ENCODE results near the gene GAN. TPM values are rescaled to one million over a fixed set of nuclear protein-coding genes. Genes with fewer than 3 reads are reported as not detected.

Gene GAN
- total RNA-seq, 1 donor from 2014 or later = 14.3 TPM

GRCh38 chr16:81349608-81350305 lies 35.0 kb downstream of the GAN start:
- DNase-seq = no peak
- no peak overlapping the region for H3K27ac Mint-ChIP-seq
- H3K4me3 Mint-ChIP-seq = no peak overlapping the region
- intact Hi-C loops (cut with micrococcal nuclease) = loop anchor here (2.0 to 5.0 kb wide), 3 partner anchors 15 to 87 kb away; no protein-coding TSS in a partner anchor
- no peaks in the 10 kb centered on the region for H3K27me3 Mint-ChIP-seq
- peaks cover 7% of the 10 kb centered on the region for H3K4me1 Mint-ChIP-seq
- peaks cover 17% of the 10 kb centered on the region for H3K9me3 Mint-ChIP-seq
- peaks cover 28% of the 10 kb centered on the region for H3K36me3 Mint-ChIP-seq (ENCODE audit: low read depth)

- Mint-ChIP-seq H3K27me3 (no peaks in the 10 kb centered on the region), H3K4me1 (peaks cover 7% of the 10 kb centered on the region), H3K9me3 (peaks cover 12% of the 10 kb centered on the region), H3K4me3 (no peak overlapping the region), H3K27ac (no peak overlapping the region), H3K36me3 (ENCODE audit: low read depth) (peaks cover 32% of the 10 kb centered on the region)
- DNase-seq = no peak
- intact Hi-C loops (cut with micrococcal nuclease) = loop anchor here (5.0 kb wide), 2 partner anchors 33 to 88 kb away; no protein-coding TSS in a partner anchor
These were observed 35.5 kb downstream of the GAN start for GRCh38 chr16:81350306-81350615.

DNA sequence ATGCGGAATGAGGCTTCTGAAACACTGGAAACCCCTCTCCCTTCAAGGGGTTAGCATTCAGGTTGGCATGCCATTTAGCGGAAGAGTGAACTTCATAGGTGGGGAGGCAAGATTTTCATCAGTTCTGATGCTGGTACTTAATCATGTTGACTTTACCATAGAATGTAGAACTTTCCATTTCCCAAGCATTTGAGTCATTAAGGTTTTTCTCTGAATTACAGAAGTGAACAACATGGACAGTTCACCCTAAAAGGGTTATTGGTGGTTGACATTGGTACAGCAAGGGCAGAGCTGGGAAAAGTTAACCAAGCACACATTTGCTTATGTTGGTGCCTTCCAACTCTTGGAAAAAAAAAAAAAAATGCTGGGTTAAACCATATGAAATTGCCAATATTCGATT lies 39.1 kb downstream of the GAN start:
- no peaks in the 10 kb centered on the region for H3K27me3 Mint-ChIP-seq
- H3K4me3 Mint-ChIP-seq = no peak overlapping the region
- H3K4me1 Mint-ChIP-seq = peaks cover 7% of the 10 kb centered on the region
- peak overlapping the region; percentile 73 for H3K27ac Mint-ChIP-seq
- H3K9me3 Mint-ChIP-seq = no peaks in the 10 kb centered on the region
- DNase-seq = no peak
- peaks cover 26% of the 10 kb centered on the region for H3K36me3 Mint-ChIP-seq (ENCODE audit: low read depth)
- intact Hi-C loops (cut with micrococcal nuclease) = loop anchor here (5.0 kb wide), 2 partner anchors 37 to 92 kb away; no protein-coding TSS in a partner anchor

GRCh38 chr16:81357711-81358260 lies 43.0 kb downstream of the GAN start:
- H3K4me1 Mint-ChIP-seq = peaks cover 4% of the 10 kb centered on the region
- intact Hi-C loops (cut with micrococcal nuclease) = no loop called here
- H3K36me3 Mint-ChIP-seq (ENCODE audit: low read depth) = peaks cover 23% of the 10 kb centered on the region
- no peak overlapping the region for H3K4me3 Mint-ChIP-seq
- H3K27ac Mint-ChIP-seq = no peak overlapping the region
- DNase-seq = no peak
- no peaks in the 10 kb centered on the region for H3K27me3 Mint-ChIP-seq
- no peaks in the 10 kb centered on the region for H3K9me3 Mint-ChIP-seq

GRCh38 chr16:81358860-81359259 lies 44.1 kb downstream of the GAN start:
- Mint-ChIP-seq H3K27me3 (no peaks in the 10 kb centered on the region), H3K4me1 (no peaks in the 10 kb centered on the region), H3K9me3 (no peaks in the 10 kb centered on the region), H3K27ac (no peak overlapping the region), H3K4me3 (no peak overlapping the region), H3K36me3 (ENCODE audit: low read depth) (peaks cover 28% of the 10 kb centered on the region)
- intact Hi-C loops (cut with micrococcal nuclease) = no loop called here
- no peak for DNase-seq

DNA sequence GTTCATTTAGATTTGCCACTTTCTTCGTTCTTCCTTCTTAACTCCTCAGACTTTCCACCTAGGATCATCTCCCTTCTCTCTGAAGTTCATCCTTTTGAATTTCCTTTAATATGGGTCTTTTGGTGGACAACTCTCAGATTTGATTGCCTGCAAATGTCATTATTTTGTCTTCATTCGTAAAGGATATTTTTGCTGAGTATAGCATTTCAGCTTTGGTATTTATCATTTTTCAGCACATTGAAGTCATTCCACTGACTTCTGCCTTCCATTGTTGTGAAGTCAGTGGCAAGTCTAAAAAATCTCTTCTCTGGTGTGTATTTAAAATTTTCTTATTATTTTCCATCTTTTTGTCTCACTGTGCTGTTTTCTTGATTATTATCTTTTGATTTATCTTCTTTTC lies 45.4 kb downstream of the GAN start:
- H3K27me3 Mint-ChIP-seq = no peaks in the 10 kb centered on the region
- H3K9me3 Mint-ChIP-seq = no peaks in the 10 kb centered on the region
- H3K4me1 Mint-ChIP-seq = no peaks in the 10 kb centered on the region
- peaks cover 25% of the 10 kb centered on the region for H3K36me3 Mint-ChIP-seq (ENCODE audit: low read depth)
- no peak overlapping the region for H3K4me3 Mint-ChIP-seq
- intact Hi-C loops (cut with micrococcal nuclease) = no loop called here
- no peak overlapping the region for H3K27ac Mint-ChIP-seq
- DNase-seq = no peak

DNA sequence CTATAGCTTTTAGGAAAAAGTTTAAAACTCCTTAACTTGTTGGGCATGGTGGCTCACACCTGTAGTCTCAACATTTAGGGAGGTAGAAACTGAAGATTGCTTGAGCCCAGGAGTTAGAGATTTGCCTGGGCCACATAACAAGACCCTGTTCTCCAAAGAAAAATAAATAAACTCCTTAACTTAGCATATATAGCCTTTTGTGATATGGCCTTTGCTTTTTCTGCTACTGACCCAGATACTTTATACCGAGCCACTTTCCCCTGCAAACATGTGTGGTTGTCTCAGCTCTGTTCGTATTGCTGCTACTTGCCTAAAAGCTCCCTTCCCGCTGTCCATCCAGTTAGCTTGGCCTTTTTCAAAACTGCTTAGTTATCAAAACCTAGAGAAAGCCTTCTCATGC lies 51.0 kb downstream of the GAN start:
- no peak overlapping the region for H3K27ac Mint-ChIP-seq
- H3K27me3 Mint-ChIP-seq = no peaks in the 10 kb centered on the region
- intact Hi-C loops (cut with micrococcal nuclease) = loop anchor here (1.0 to 5.0 kb wide), 5 partner anchors 39 to 372 kb away; no protein-coding TSS in a partner anchor
- no peaks in the 10 kb centered on the region for H3K9me3 Mint-ChIP-seq
- peaks cover 3% of the 10 kb centered on the region for H3K4me1 Mint-ChIP-seq
- H3K36me3 Mint-ChIP-seq (ENCODE audit: low read depth) = peaks cover 33% of the 10 kb centered on the region
- no peak overlapping the region for H3K4me3 Mint-ChIP-seq
- no peak for DNase-seq

GRCh38 chr16:81366316-81366932 lies 51.7 kb downstream of the GAN start:
- Mint-ChIP-seq H3K4me3 (no peak overlapping the region), H3K27me3 (no peaks in the 10 kb centered on the region), H3K36me3 (ENCODE audit: low read depth) (peaks cover 33% of the 10 kb centered on the region), H3K27ac (no peak overlapping the region), H3K4me1 (peaks cover 3% of the 10 kb centered on the region), H3K9me3 (no peaks in the 10 kb centered on the region)
- peak; percentile 78 for DNase-seq
- intact Hi-C loops (cut with micrococcal nuclease) = loop anchor here (1.0 to 5.0 kb wide), 5 partner anchors 38 to 371 kb away; no protein-coding TSS in a partner anchor

DNA sequence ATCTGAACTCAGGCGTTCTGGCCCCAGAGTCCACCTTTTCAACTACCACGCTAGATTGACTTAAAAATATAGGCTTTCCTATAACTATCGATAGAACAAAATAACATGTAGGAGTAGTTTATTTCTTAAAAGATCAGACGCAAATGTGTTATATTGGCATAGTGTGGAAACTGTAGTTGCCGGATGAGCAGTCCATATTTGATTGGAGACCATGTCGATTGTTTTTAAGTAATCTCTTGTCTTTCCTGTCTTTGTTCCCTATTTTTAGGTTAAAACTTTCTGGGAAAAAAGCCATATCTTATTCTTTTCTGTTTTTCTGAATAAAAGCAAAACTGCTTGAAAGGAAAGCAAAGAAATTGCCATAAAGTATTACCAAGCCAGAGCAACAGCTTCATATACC lies 53.1 kb downstream of the GAN start:
- Mint-ChIP-seq H3K36me3 (ENCODE audit: low read depth) (peaks cover 37% of the 10 kb centered on the region), H3K27me3 (no peaks in the 10 kb centered on the region), H3K27ac (no peak overlapping the region), H3K9me3 (no peaks in the 10 kb centered on the region), H3K4me1 (peaks cover 3% of the 10 kb centered on the region), H3K4me3 (no peak overlapping the region)
- intact Hi-C loops (cut with micrococcal nuclease) = loop anchor here (2.0 to 5.0 kb wide), 3 partner anchors 37 to 369 kb away; no protein-coding TSS in a partner anchor
- no peak for DNase-seq

GRCh38 chr16:81369888-81370504 lies 55.2 kb downstream of the GAN start:
- DNase-seq = no peak
- H3K4me3 Mint-ChIP-seq = no peak overlapping the region
- intact Hi-C loops (cut with micrococcal nuclease) = loop anchor here (5.0 kb wide), 2 partner anchors 163 to 367 kb away; no protein-coding TSS in a partner anchor
- H3K36me3 Mint-ChIP-seq (ENCODE audit: low read depth) = peaks cover 36% of the 10 kb centered on the region
- H3K9me3 Mint-ChIP-seq = no peaks in the 10 kb centered on the region
- no peak overlapping the region for H3K27ac Mint-ChIP-seq
- H3K4me1 Mint-ChIP-seq = peaks cover 3% of the 10 kb centered on the region
- H3K27me3 Mint-ChIP-seq = no peaks in the 10 kb centered on the region

GRCh38 chr16:81371106-81371505 lies 56.3 kb downstream of the GAN start:
- H3K36me3 Mint-ChIP-seq (ENCODE audit: low read depth) = peaks cover 29% of the 10 kb centered on the region
- intact Hi-C loops (cut with micrococcal nuclease) = no loop called here
- no peak overlapping the region for H3K27ac Mint-ChIP-seq
- H3K9me3 Mint-ChIP-seq = no peaks in the 10 kb centered on the region
- no peaks in the 10 kb centered on the region for H3K27me3 Mint-ChIP-seq
- DNase-seq = no peak
- H3K4me3 Mint-ChIP-seq = no peak overlapping the region
- peaks cover 3% of the 10 kb centered on the region for H3K4me1 Mint-ChIP-seq

DNA sequence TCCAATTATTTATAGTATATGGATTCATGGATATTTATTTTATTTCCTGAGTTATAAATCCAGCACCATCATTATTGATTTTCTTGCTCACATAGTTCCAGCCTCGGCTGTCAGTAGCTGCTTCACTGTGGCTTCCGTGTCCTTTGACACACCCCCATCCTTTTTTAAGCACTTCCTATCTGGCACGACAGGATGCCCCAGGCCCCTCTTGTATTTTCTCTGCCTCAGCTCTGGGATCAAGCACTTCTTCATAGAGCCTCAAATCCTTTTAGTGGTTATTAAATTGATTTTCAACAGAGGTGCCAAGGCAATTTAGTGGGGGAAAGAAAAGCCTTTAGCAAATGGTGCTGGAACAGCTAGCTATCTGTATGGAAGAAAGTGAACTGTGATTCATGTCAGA lies 59.8 kb downstream of the GAN start:
- H3K4me3 Mint-ChIP-seq = no peak overlapping the region
- H3K4me1 Mint-ChIP-seq = peaks cover 7% of the 10 kb centered on the region
- intact Hi-C loops (cut with micrococcal nuclease) = no loop called here
- no peaks in the 10 kb centered on the region for H3K9me3 Mint-ChIP-seq
- no peaks in the 10 kb centered on the region for H3K27me3 Mint-ChIP-seq
- peaks cover 41% of the 10 kb centered on the region for H3K36me3 Mint-ChIP-seq (ENCODE audit: low read depth)
- H3K27ac Mint-ChIP-seq = no peak overlapping the region
- DNase-seq = no peak

GRCh38 chr16:81376880-81377279 lies 62.1 kb downstream of the GAN start:
- H3K4me1 Mint-ChIP-seq = peaks cover 4% of the 10 kb centered on the region
- no peak overlapping the region for H3K27ac Mint-ChIP-seq
- no peak for DNase-seq
- intact Hi-C loops (cut with micrococcal nuclease) = no loop called here
- no peaks in the 10 kb centered on the region for H3K27me3 Mint-ChIP-seq
- H3K4me3 Mint-ChIP-seq = no peak overlapping the region
- H3K36me3 Mint-ChIP-seq (ENCODE audit: low read depth) = peaks cover 36% of the 10 kb centered on the region
- H3K9me3 Mint-ChIP-seq = no peaks in the 10 kb centered on the region

GRCh38 chr16:81378049-81378448 lies 63.3 kb downstream of the GAN start:
- intact Hi-C loops (cut with micrococcal nuclease) = no loop called here
- Mint-ChIP-seq H3K36me3 (ENCODE audit: low read depth) (peaks cover 28% of the 10 kb centered on the region), H3K9me3 (no peaks in the 10 kb centered on the region), H3K4me1 (peaks cover 4% of the 10 kb centered on the region), H3K4me3 (no peak overlapping the region), H3K27me3 (no peaks in the 10 kb centered on the region), H3K27ac (no peak overlapping the region)
- no peak for DNase-seq

Measured in activated CD4-positive, alpha-beta T cell treated with anti-CD3 and anti-CD28 coated beads, Interleukin-2, amount 10 ng/mL, durations not matched to agents 24 days and 14 days (primary cell).